Measurements from ENCODE around the gene KDM7A.
"Not testable (repeated sequence)": the region's sequence is repeated elsewhere in the genome, so short reads cannot be mapped to it uniquely, and the experiment has no call there.

KDM7A gene

GRCh38 chr7:140114817-140115216 lies 62.0 kb downstream of the KDM7A start:
- not testable (repeated sequence) for DNase-seq; H3K4me3 Mint-ChIP-seq; H3K9me3 Mint-ChIP-seq; H3K27ac Mint-ChIP-seq; H3K27me3 Mint-ChIP-seq; H3K4me1 Mint-ChIP-seq (ENCODE audit: low read depth)
- peaks cover 77% of the 10 kb centered on the region for H3K36me3 Mint-ChIP-seq (ENCODE audit: low read depth)

GRCh38 chr7:140108777-140109176 lies 68.0 kb downstream of the KDM7A start:
- not testable (repeated sequence) for H3K27ac Mint-ChIP-seq; H3K4me1 Mint-ChIP-seq (ENCODE audit: low read depth); H3K4me3 Mint-ChIP-seq; H3K27me3 Mint-ChIP-seq; DNase-seq; H3K9me3 Mint-ChIP-seq
- peaks cover 72% of the 10 kb centered on the region for H3K36me3 Mint-ChIP-seq (ENCODE audit: low read depth)

GRCh38 chr7:140096459-140096858 lies 80.3 kb downstream of the KDM7A start:
- H3K36me3 Mint-ChIP-seq (ENCODE audit: low read depth), result peaks cover 92% of the 10 kb centered on the region
- no peaks in the 10 kb centered on the region for H3K9me3 Mint-ChIP-seq
- H3K27ac Mint-ChIP-seq, result no peak overlapping the region
- no peak for DNase-seq
- no peaks in the 10 kb centered on the region for H3K4me1 Mint-ChIP-seq (ENCODE audit: low read depth)
- H3K27me3 Mint-ChIP-seq, result no peaks in the 10 kb centered on the region
- no peak overlapping the region for H3K4me3 Mint-ChIP-seq

DNA sequence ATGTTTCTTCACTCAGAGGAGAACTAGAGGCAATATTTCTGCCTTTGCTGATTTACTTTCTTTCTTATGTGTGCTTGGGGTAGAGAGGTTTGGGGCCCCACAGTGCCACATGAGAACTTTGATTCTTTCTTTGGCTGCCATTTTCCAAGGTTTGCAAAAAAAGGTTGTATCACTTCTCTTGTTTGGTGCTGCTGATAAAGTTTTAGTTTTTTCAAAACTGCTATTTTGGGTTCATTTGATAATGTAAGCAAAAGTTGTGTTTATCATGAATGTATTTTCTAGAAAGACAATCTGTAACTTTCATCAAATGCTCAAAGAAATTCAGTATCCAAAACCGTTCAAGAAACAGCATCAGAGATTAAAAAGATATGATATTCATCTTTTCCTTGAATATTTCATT lies 83.4 kb downstream of the KDM7A start:
- peaks cover 3% of the 10 kb centered on the region for H3K4me1 Mint-ChIP-seq (ENCODE audit: low read depth)
- H3K36me3 Mint-ChIP-seq (ENCODE audit: low read depth), result peaks cover 81% of the 10 kb centered on the region
- H3K27me3 Mint-ChIP-seq, result no peaks in the 10 kb centered on the region
- no peak for DNase-seq
- no peaks in the 10 kb centered on the region for H3K9me3 Mint-ChIP-seq
- no peak overlapping the region for H3K4me3 Mint-ChIP-seq
- peak overlapping the region; percentile 58 for H3K27ac Mint-ChIP-seq

GRCh38 chr7:140085447-140085846 lies 91.3 kb downstream of the KDM7A start:
- Mint-ChIP-seq H3K27me3 (no peaks in the 10 kb centered on the region), H3K36me3 (ENCODE audit: low read depth) (peaks cover 6% of the 10 kb centered on the region), H3K27ac (peak overlapping the region; percentile 42), H3K4me1 (ENCODE audit: low read depth) (peaks cover 41% of the 10 kb centered on the region), H3K9me3 (no peaks in the 10 kb centered on the region), H3K4me3 (no peak overlapping the region)
- no peak for DNase-seq

DNA sequence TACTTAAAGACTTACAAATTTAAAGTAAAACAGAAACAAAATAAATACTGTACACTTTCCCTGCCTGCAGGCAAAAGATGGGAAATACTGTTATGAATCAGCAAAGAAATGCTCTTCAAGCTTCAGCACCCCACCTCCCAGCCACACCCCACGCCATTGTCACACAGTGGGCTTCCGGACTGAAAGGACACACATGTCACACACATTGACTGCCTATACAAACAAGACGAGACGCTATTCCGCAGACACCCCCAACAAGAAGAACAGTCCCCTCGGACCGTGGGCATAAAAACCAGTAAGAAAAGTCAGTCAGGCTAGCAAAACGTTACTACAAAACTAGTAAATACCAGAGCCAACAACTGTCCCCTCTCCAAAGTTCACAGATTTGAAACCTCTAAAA lies 91.8 kb downstream of the KDM7A start:
- Mint-ChIP-seq H3K36me3 (ENCODE audit: low read depth) (peaks cover 4% of the 10 kb centered on the region), H3K4me3 (no peak overlapping the region)
- peak; percentile 54 for DNase-seq

DNA sequence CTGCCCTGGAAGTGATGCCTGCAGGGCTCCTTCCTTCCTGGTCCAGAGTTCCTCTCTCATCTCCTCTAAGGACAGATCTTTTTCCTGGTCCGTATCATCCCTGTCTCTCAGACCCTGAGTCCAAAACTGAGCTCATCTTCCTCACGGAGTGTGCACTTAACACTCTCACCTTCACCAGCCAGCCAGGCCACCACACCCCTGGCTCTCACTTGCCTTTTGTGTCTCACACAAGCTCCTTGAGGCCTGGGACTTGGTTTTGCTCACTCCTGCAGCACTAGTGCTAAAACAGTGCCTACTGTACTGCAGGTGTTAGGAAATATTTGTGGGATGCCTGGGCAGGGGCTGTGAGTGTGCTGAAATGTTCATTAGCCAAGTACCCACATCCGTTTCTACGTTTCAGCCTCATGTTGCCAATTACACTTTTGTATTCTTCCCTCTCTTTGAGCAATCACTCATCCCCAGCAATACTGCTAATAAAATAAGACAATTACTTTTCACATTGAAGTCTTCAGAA lies 92.6 kb downstream of the KDM7A start:
- DNase-seq, result no peak
- H3K36me3 Mint-ChIP-seq (ENCODE audit: low read depth), result peaks cover 3% of the 10 kb centered on the region
- H3K9me3 Mint-ChIP-seq, result no peaks in the 10 kb centered on the region
- H3K4me1 Mint-ChIP-seq (ENCODE audit: low read depth), result peaks cover 41% of the 10 kb centered on the region
- peak overlapping the region; percentile 29 for H3K27ac Mint-ChIP-seq
- H3K27me3 Mint-ChIP-seq, result no peaks in the 10 kb centered on the region
- no peak overlapping the region for H3K4me3 Mint-ChIP-seq

More for the DNA sequence above, 91.8 kb downstream of the KDM7A start:
- H3K27me3 Mint-ChIP-seq, result no peaks in the 10 kb centered on the region
- no peaks in the 10 kb centered on the region for H3K9me3 Mint-ChIP-seq
- H3K27ac Mint-ChIP-seq, result peak overlapping the region; percentile 42
- peaks cover 41% of the 10 kb centered on the region for H3K4me1 Mint-ChIP-seq (ENCODE audit: low read depth)

DNA sequence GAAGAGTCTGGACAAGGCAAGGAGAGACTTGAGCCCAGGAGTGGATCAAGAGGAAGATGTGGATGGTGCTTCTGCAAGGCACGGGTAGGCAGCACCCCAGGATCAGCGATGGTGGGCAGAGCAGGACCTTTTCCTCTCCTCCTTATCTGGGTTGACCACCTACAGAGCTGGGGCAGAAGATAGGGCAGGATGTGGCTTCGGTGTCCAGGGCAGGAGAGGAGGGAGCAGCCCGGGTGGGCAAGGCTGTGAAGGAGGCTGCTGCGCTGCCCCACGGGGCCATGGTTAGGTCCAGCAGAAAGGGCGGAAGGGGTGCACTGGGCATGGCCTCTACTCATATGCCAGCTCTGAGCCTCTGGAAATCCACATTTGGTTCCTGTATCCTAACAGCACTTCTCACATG lies 94.0 kb downstream of the KDM7A start:
- no peaks in the 10 kb centered on the region for H3K36me3 Mint-ChIP-seq (ENCODE audit: low read depth)
- no peaks in the 10 kb centered on the region for H3K9me3 Mint-ChIP-seq
- no peak for DNase-seq
- H3K4me1 Mint-ChIP-seq (ENCODE audit: low read depth), result peaks cover 42% of the 10 kb centered on the region
- H3K4me3 Mint-ChIP-seq, result no peak overlapping the region
- H3K27me3 Mint-ChIP-seq, result no peaks in the 10 kb centered on the region
- H3K27ac Mint-ChIP-seq, result no peak overlapping the region

DNA sequence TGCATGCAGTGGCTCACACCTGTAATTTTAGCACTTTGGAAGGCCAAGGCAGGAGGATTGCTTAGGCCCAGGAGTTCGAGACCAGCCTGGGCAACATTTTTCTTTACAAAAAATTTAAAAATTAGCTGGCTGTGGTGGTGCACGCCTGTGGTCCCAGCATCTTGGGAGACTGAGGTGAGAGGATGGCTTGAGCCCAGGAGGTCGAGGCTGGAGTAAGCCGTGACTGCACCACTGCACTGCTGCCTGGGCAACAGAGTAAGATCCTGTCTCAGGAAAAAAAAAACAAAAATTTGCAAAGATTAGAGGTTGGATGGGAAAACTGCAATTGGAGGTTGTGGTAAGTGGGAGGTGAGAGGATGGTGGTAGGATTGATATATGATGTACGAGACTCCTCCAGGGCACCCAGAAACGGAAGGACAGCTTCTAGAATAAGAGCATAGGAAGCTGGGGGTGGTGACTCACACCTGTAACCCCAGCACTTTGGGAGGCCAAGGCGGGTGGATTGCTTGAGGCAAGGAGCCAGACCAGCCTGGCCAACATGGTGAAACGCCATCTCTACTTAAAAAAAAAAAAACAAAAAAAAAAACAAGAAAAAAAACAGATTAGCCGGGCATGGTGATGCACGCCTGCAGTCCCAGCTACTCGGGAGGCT lies 94.9 kb downstream of the KDM7A start:
- H3K27ac Mint-ChIP-seq, result peak overlapping the region; percentile 33

GRCh38 chr7:140080919-140081318 lies 95.9 kb downstream of the KDM7A start:
- no peak overlapping the region for H3K27ac Mint-ChIP-seq
- no peak for DNase-seq
- peaks cover 30% of the 10 kb centered on the region for H3K4me1 Mint-ChIP-seq (ENCODE audit: low read depth)
- no peak overlapping the region for H3K4me3 Mint-ChIP-seq
- H3K27me3 Mint-ChIP-seq, result no peaks in the 10 kb centered on the region
- H3K36me3 Mint-ChIP-seq (ENCODE audit: low read depth), result no peaks in the 10 kb centered on the region
- no peaks in the 10 kb centered on the region for H3K9me3 Mint-ChIP-seq

More for the DNA sequence above, 94.9 kb downstream of the KDM7A start:
- Mint-ChIP-seq H3K36me3 (ENCODE audit: low read depth) (no peaks in the 10 kb centered on the region), H3K4me1 (ENCODE audit: low read depth) (peaks cover 37% of the 10 kb centered on the region), H3K27me3 (no peaks in the 10 kb centered on the region), H3K4me3 (no peak overlapping the region), H3K9me3 (no peaks in the 10 kb centered on the region)
- DNase-seq, result no peak

DNA sequence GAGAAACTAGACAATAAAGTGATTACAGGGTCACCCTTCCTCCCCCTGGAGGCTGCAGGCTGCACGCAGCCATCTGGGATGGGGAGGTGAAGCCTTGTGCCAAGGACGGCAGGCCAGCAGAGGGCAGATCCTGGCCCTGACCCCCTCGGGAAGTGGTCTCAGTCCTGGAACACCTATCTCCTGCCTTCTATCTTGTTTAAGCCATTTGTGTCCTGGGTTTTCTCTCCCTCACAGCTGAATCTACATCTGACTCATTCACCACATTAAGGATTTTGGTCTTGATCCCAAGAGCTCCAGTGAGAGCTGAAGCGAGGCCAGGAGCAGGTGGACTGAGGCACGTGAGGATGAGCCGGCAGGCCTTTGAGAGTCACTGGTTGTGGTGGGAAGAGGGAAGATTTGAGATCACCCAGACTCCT lies 97.7 kb downstream of the KDM7A start:
- no peak for DNase-seq
- Mint-ChIP-seq H3K4me3 (no peak overlapping the region), H3K36me3 (ENCODE audit: low read depth) (no peaks in the 10 kb centered on the region), H3K4me1 (ENCODE audit: low read depth) (peaks cover 16% of the 10 kb centered on the region), H3K27me3 (no peaks in the 10 kb centered on the region), H3K9me3 (no peaks in the 10 kb centered on the region), H3K27ac (no peak overlapping the region)

GRCh38 chr7:140078392-140078791 lies 98.4 kb downstream of the KDM7A start:
- Mint-ChIP-seq H3K9me3 (no peaks in the 10 kb centered on the region), H3K36me3 (ENCODE audit: low read depth) (no peaks in the 10 kb centered on the region), H3K27ac (peak overlapping the region; percentile 54), H3K4me1 (ENCODE audit: low read depth) (peaks cover 9% of the 10 kb centered on the region), H3K4me3 (no peak overlapping the region), H3K27me3 (no peaks in the 10 kb centered on the region)
- no peak for DNase-seq

GRCh38 chr7:140074780-140075179 lies 102.0 kb downstream of the KDM7A start:
- peaks cover 4% of the 10 kb centered on the region for H3K4me1 Mint-ChIP-seq (ENCODE audit: low read depth)
- H3K9me3 Mint-ChIP-seq, result peaks cover 3% of the 10 kb centered on the region
- no peaks in the 10 kb centered on the region for H3K36me3 Mint-ChIP-seq (ENCODE audit: low read depth)
- DNase-seq, result no peak
- no peaks in the 10 kb centered on the region for H3K27me3 Mint-ChIP-seq
- no peak overlapping the region for H3K27ac Mint-ChIP-seq
- no peak overlapping the region for H3K4me3 Mint-ChIP-seq

DNA sequence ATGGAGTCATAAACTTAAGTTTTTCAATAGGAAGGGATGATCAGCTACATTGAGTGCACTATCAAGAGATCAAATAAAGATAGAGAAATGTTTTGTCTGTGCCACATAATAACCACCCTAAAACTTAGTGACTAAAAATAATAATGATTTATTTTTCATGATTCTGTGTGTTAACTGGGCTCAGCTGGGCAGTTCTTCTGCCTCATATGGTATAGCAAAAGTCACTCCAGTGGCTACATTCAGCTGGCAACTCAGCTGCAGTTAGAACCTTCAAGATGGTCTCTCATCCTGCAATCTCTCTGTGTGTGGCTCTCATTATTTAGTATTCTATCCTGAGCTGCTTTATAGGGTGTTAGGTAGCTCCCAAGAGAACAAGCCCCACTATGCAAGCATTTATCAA lies 106.2 kb downstream of the KDM7A start:
- no peak for DNase-seq
- H3K4me1 Mint-ChIP-seq (ENCODE audit: low read depth), result peaks cover 9% of the 10 kb centered on the region
- H3K36me3 Mint-ChIP-seq (ENCODE audit: low read depth), result peaks cover 9% of the 10 kb centered on the region
- no peaks in the 10 kb centered on the region for H3K27me3 Mint-ChIP-seq
- H3K27ac Mint-ChIP-seq, result no peak overlapping the region
- no peak overlapping the region for H3K4me3 Mint-ChIP-seq
- peaks cover 23% of the 10 kb centered on the region for H3K9me3 Mint-ChIP-seq

- DNase-seq, result no peak
- Mint-ChIP-seq H3K4me3 (no peak overlapping the region), H3K4me1 (ENCODE audit: low read depth) (peaks cover 9% of the 10 kb centered on the region), H3K27me3 (no peaks in the 10 kb centered on the region), H3K27ac (peak overlapping the region; percentile 11), H3K9me3 (peaks cover 23% of the 10 kb centered on the region), H3K36me3 (ENCODE audit: low read depth) (peaks cover 9% of the 10 kb centered on the region)
Observed at GRCh38 chr7:140069298-140069949, 107.4 kb downstream of the KDM7A start.

Data from activated T-cell treated with anti-CD3 and anti-CD28 coated beads, Interleukin-2, amount 50 U/mL, for 24 hours (primary cell).